GM18502 (cell line): Measurements from ENCODE around the gene STRA6.

Source experiments
- ATAC-seq: cut with Tn5 transposase; IDR thresholded peaks from one replicate; pipeline ENCODE4 v1.9.1; 2021; ENCODE audit warnings: mild to moderate bottlenecking; ENCODE audit not compliant: unreplicated experiment, poor library complexity

The STRA6 gene

GRCh38 chr15:74208901-74209559 lies 6.4 kb upstream of the STRA6 start:
- ATAC-seq = no peak

GRCh38 chr15:74208496-74208895 lies 5.9 kb upstream of the STRA6 start:
- no peak for ATAC-seq

DNA sequence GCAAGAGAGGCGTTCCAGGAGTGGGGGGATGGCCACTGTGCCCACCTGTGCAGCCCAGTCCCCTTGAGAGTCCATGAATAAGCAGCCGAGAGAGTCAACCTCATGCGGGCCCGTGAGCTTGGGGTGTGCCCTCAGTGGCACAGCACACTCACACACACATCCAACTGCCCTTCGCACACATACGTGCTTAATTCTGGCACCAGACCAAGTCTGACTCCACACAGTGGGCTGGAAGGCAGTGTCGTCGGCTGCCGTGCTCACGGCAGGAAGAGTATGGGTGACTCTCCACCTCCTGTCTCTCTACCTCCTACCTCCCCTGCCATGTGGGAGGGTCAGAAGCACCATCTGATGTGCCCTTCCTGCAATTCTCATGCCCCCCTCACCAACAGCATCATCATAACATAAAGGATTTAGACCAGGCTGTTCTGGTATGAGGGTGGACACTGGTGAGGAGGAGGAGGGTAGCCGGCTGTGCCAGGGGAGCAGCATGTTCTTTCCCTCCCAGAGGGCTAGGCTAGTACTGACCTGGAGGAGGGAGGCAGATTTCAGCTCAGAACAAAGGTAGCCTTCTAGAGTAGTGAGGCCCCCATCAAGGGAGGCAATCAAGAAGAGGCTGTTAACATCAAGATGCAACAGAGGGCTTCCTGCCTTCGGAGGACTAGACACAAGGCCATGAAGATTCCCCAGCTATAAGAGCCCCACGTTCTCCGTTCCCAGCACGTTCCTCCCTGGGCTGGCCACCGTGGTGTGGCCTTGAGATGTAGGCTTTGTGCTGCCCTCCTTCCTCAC lies 5.3 kb upstream of the STRA6 start:
- no peak for ATAC-seq

DNA sequence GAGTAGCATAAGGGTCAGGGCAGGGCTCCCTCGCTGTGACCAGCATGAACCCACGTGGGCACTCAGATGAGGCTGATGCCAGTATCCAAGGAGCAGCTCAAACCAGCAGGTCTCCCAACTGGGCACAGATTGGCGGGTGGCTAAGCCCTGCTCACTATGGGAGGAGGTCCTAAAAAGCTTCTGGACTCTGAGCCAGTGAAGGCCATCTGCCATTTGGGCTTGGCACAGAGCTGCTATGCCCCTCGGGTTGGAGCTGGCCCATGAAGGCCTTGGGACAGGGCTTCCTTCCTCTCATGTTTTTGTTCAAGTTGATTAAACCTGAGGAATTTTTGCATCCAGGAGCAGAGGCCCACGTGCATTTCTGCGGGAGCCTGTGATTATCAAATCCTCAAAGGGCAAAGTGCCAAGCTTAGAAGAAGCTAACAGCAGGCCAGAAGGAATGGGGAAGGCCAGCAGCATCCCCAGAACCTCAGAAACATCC lies 4.3 kb upstream of the STRA6 start:
- no peak for ATAC-seq

DNA sequence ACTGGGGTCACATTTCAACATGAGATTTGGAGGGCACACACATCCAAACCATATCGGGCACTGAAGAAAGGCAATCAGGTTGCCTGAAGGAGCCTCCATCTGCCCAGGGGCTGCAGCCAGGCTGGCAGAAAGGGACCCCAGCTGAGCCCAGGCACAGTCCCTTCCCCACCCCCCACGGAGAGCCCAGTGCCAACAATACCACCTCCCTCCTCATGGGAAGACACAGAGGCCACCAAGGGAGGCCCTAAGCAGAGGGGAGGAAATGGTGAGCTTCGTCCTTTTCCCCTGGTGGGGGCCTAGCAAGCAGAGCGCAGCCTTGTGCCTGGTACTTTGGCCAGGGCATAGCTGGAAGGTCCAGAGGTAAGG lies 3.0 kb upstream of the STRA6 start:
- ATAC-seq = no peak

- no peak for ATAC-seq
Observed at GRCh38 chr15:74203914-74204431, 1.4 kb upstream of the STRA6 start.

GRCh38 chr15:74201710-74202420 lies 722 bp downstream of the STRA6 start:
- no peak for ATAC-seq

GRCh38 chr15:74200871-74201419 lies 1.6 kb downstream of the STRA6 start:
- no peak for ATAC-seq

GRCh38 chr15:74200412-74200815 lies 2.2 kb downstream of the STRA6 start:
- ATAC-seq = no peak

- ATAC-seq = no peak
Observed at GRCh38 chr15:74199297-74199652, 3.3 kb downstream of the STRA6 start.

DNA sequence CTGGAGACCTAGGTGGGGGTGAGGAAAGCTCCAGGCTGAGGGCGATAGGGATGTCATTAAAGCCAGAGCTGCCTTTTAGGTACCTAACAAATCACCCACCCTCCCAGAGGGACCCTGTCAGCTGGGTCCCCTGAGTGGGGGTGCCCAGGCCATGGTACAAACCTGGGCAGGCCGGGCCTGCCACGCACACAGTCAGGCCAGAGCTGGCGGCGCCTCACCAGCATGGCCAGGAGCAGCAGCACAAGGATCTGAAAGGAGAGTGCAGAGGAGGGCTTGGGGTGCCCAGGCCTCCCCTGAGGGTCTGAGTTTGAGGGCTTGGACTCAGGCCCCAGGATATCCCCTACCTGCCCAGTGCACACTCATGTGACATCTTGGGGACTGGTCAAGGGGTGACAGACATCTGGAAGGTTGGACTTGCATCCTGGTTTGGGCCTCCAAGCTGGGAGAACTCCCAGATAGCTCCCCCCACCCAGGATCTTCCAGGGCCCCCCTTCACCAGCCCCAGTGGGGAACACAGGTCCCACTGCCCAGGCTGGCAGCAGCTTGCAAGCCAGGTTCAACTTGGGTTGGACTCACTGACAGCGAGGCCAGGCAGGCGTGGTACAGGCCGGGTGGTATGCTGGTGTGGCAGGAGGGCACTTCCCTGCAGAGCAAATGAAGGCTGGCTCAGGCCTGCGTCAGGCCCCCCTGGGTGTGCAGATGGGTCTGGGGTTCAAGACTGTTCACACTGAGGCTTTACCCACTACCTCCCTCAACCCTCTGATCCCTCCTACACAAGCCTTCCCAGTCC lies 5.2 kb downstream of the STRA6 start:
- no peak for ATAC-seq

DNA sequence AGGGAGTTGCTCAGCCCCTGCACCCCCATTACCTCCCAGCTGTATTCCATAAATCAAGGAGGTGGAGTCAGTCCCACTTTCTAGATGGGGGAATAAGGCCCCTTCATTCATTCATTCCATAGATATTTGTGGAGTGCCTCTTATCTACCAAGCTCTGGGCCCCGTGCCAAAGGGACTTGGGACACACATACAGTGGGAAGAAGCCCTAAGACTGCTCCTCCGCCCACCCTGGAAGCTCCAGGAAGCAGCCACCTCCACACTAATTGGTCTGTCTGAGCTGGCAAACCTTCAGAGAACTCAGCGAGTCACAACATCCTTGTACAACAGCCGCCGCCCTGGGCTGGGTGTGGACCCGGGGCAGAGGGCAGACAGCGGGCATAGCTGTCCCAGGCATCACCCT lies 6.4 kb downstream of the STRA6 start:
- ATAC-seq = no peak

DNA sequence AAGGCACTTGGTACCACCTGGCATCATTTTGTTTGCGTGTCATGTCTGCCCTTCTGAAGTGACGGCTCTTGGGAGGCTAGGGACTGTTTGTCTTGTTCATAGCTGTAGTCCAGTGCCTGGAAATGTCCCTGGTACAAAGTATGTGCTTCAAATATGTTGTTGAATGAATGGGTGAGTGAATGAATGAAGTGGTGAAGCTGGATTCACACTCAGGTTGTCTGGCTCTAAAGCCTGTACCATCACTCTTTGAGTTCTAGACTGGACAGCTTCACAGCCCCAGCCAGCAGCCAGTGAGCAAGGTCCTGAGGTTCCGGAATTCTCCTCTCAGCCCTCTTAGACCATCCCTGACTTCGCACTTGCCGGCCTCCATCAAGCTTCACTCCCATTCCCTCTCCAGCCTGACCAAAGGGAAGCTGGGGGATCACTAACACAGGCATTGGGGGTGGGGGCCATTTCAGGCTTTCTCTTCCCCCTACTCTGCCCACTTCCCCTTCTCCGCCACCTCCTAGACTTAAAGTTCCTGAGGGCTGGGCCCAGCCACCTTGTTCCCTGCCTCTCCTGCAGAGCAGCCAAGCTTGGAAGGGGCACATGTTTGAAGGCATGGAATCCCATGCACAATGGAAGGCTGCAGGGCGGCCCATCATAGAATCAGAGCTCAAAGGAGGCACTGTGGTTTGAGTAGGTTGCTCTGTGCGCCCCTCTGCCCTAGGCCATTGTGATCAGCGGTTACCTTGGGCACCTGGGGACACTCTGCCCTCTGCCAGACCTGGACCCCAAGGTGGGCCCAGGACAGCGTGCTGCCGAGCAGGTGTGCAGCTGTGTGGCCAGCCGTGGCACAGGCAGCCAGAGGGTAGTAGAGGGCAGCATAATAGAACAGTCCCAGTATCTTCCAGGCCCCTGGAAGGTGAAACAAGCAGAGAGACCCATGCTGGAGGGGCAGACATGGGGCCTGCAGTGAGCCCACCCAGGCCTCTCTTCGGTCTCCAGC lies 7.7 kb downstream of the STRA6 start:
- ATAC-seq = no peak

- no peak for ATAC-seq
Observed at GRCh38 chr15:74193905-74194304, 8.7 kb downstream of the STRA6 start.

DNA sequence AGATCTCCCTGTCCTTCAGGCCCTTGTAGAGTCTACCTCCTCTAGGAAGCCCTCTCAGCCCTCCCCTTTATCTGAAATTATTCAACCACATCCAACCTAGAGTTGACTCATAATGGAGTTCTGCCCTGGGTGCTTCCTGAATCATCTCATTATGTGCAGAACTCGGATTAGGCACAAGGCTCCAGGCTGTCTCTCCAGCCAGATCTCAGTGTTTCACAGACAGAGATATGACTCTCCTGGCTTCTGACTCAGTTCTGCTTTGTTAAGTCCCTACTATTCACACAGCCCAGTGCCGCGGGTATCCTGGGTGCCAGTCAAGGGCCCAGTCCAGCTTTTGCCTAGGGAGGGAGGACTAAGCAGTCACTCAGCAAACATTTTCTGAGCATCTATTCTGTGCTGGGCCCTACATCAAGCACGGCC lies 9.3 kb downstream of the STRA6 start:
- ATAC-seq = no peak

DNA sequence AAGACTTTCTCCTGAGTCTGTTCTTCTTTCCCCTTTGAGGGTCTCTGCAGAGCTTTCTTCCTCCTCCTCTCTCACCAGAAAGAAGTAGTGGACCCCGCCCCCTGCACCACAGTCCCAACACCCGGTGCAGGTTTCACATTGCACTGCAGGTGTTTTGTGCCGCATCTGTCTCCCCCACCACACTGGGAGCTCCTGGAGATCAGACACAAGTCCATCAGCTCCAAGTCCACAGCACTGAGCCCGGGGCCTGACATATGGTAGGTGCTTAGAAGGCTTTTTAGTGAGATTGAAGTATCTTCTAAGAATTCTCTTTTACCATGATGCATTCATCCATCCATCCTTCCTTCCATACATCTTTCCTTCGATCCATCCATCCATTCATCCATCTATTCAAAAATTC lies 9.8 kb downstream of the STRA6 start:
- ATAC-seq = no peak

- no peak for ATAC-seq
Observed at GRCh38 chr15:74191798-74192197, 10.8 kb downstream of the STRA6 start.

DNA sequence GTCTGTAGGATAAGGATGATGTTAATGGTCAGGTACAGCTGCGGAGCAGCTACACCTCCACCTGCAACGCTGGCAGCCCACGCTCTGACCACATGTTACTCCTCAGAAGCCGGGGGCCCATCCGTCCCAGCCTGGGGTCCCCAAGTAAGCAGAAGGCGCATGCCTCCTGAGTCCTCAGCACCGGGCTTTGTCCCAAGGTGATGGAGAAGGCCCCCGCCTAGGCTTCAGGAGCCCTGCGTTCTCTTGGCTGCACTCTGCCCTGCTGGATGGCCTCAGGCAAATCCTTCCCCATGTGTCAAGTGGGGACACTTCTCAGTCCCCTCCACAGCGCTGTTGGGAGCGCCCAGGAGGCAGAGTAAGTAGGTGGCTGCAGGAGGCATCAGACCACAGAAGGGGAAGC lies 14.4 kb downstream of the STRA6 start:
- no peak for ATAC-seq
